Panc1 (cell line): ENCODE results near the gene FGG. TPM values are rescaled to one million over a fixed set of nuclear protein-coding genes. Genes with fewer than 3 reads are reported as not detected.

Experiments used
- ATAC-seq: fragments of 200-7000 bp; cut with Tn5 transposase; 2 replicates; pipeline ENCODE4 v1.9.1; 2020; ENCODE audit warnings: mild to moderate bottlenecking, moderate library complexity
- BruUV-seq: library from RNA; stranded (reverse); fragments of 400-500 nt; replicated peaks from 2 replicates; lab custom pipeline; 2021; lab: Mats Ljungman, UMichigan
- CTCF ChIA-PET: fragments of 300-600 bp; sonication (Branson Sonifier 250); formaldehyde crosslinking; loops from one replicate; lab custom pipeline; 2022; ENCODE audit warnings: antibody characterized with exemption; lab: Charles Lee
- POLR2A ChIA-PET: fragments of 300-600 bp; sonication (Branson Sonifier 250); formaldehyde crosslinking; loops from one replicate; lab custom pipeline; 2022; ENCODE audit warnings: antibody characterized with exemption; lab: Charles Lee
- DNase-seq: peaks from one replicate; pipeline ENCODE4 v3.0.0-alpha.2; 2010; ENCODE audit warnings: low read depth, low spot score
- H3K27ac ChIP-seq: 2 replicates; pipeline ENCODE4 v1.5.1; 2011; ENCODE audit warnings: mild to moderate bottlenecking, low read length, inconsistent platforms
- H3K27me3 ChIP-seq: fragments of 200-500 bp; sonication (Bioruptor generic); 2 replicates; pipeline ENCODE4 v1.6.0; 2014; ENCODE audit warnings: low read length, inconsistent platforms; ENCODE audit not compliant: control insufficient read depth, insufficient read depth
- H3K36me3 ChIP-seq: fragments of 200-500 bp; sonication (Bioruptor generic); 2 replicates; pipeline ENCODE4 v1.5.1; 2014; ENCODE audit warnings: inconsistent platforms, mild to moderate bottlenecking, low read length, moderate library complexity; ENCODE audit not compliant: control insufficient read depth, insufficient read depth
- H3K4me1 ChIP-seq: 2 replicates; pipeline ENCODE4 v1.5.1; 2011; ENCODE audit warnings: inconsistent platforms, mild to moderate bottlenecking, low read length, moderate library complexity; ENCODE audit not compliant: control insufficient read depth, insufficient read depth
- H3K4me3 ChIP-seq, 2 experiments: 2 replicates each; pipeline ENCODE4 v1.5.1; 2011 to 2012; ENCODE audit warnings: low read depth in 2 of 2, low read length in 2 of 2, mild to moderate bottlenecking in 2 of 2, inconsistent platforms in 1 of 2, moderate library complexity in 1 of 2
- H3K9me3 ChIP-seq: fragments of 200-500 bp; sonication (Bioruptor generic); 2 replicates; pipeline ENCODE4 v1.5.1; 2014; ENCODE audit warnings: low read depth, mild to moderate bottlenecking, inconsistent platforms, low read length, moderate library complexity; ENCODE audit not compliant: control insufficient read depth, insufficient read depth
- POLR2AphosphoS5 ChIP-seq: IDR thresholded peaks from 2 replicates; pipeline ENCODE4 v1.6.1; 2012; ENCODE audit warnings: mild to moderate bottlenecking, low read depth, low read length, moderate library complexity
- REST ChIP-seq, 2 experiments: IDR thresholded peaks; 2 replicates each; pipeline ENCODE4 v1.6.1; 2011 to 2012; ENCODE audit warnings: low read depth in 2 of 2, control low read depth in 1 of 2, low read length in 1 of 2, mild to moderate bottlenecking in 1 of 2, moderate library complexity in 1 of 2; ENCODE audit not compliant: insufficient read depth in 1 of 2
- SIN3A ChIP-seq: IDR thresholded peaks from 2 replicates; pipeline ENCODE4 v1.6.1; 2012; ENCODE audit warnings: low read depth, mild to moderate bottlenecking, low read length, moderate library complexity, borderline replicate concordance; ENCODE audit not compliant: insufficient read depth
- TCF7L2 ChIP-seq: IDR thresholded peaks from 2 replicates; pipeline ENCODE4 v1.6.1; 2011; ENCODE audit warnings: mild to moderate bottlenecking, low read depth, low read length, inconsistent platforms
- in situ Hi-C: cut with HindIII; loops from 2 replicates; pipeline ENCODE4 v1.10.0; 2016; ENCODE audit warnings: low sequenced_read_pairs, low pct_unique_long_range_greater_than_20kb
- intact Hi-C: fragments of 100-400 bp; cut with micrococcal nuclease; formaldehyde crosslinking; loops from one replicate; pipeline ENCODE4 v1.10.0; 2022; ENCODE audit not compliant: unreplicated experiment
- total RNA-seq: library from RNA; stranded (reverse); gene quantifications from one replicate; pipeline ENCODE4 v1.2.1, GENCODE V29; 2021; ENCODE audit not compliant: unreplicated experiment
- TF ChIP-seq, protein P1 (sequence below): fragments of 450-650 bp; IDR thresholded peaks from 2 replicates; pipeline ENCODE4 v1.5.1; 2017; ENCODE audit warnings: mild to moderate bottlenecking

Gene FGG
- total RNA-seq, 1 experiment from 2014 or later, result 1.8 TPM

- no peaks in the 10 kb centered on the region for H3K9me3 ChIP-seq
- ChIA-PET POLR2A (no interaction called here), CTCF (no interaction called here)
- in situ Hi-C loops (no loop called here), intact Hi-C loops (no loop called here)
- no peaks in the 10 kb centered on the region for H3K36me3 ChIP-seq
- no peak overlapping the region for H3K27ac ChIP-seq
- H3K27me3 ChIP-seq, result no peaks in the 10 kb centered on the region
- DNase-seq (no peak), ATAC-seq (no peak)
- no peak overlapping the region for H3K4me3 ChIP-seq
- no peak for TF ChIP-seq TCF7L2
- TF ChIP-seq, protein P1, sequence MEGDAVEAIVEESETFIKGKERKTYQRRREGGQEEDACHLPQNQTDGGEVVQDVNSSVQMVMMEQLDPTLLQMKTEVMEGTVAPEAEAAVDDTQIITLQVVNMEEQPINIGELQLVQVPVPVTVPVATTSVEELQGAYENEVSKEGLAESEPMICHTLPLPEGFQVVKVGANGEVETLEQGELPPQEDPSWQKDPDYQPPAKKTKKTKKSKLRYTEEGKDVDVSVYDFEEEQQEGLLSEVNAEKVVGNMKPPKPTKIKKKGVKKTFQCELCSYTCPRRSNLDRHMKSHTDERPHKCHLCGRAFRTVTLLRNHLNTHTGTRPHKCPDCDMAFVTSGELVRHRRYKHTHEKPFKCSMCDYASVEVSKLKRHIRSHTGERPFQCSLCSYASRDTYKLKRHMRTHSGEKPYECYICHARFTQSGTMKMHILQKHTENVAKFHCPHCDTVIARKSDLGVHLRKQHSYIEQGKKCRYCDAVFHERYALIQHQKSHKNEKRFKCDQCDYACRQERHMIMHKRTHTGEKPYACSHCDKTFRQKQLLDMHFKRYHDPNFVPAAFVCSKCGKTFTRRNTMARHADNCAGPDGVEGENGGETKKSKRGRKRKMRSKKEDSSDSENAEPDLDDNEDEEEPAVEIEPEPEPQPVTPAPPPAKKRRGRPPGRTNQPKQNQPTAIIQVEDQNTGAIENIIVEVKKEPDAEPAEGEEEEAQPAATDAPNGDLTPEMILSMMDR, result no peak
- TF ChIP-seq POLR2AphosphoS5, result no peak
- no peak for TF ChIP-seq REST (IDR thresholded peaks at IDR 0.05; ENCODE audit: insufficient read depth in 1 of 2, low read depth in 2 of 2, low read length in 1 of 2)
- TF ChIP-seq SIN3A, result no peak
- no TSS peak for BruUV-seq
- H3K4me1 ChIP-seq, result no peaks in the 10 kb centered on the region
Measured at GRCh38 chr4:154620111-154620510, 7.7 kb upstream of the FGG start.

GRCh38 chr4:154618708-154619315 is 6.4 kb upstream of the FGG start:
- Histone ChIP-seq H3K27me3 (no peaks in the 10 kb centered on the region), H3K36me3 (no peaks in the 10 kb centered on the region), H3K27ac (no peak overlapping the region), H3K4me1 (no peaks in the 10 kb centered on the region), H3K9me3 (no peaks in the 10 kb centered on the region), H3K4me3 (no peak overlapping the region)
- TF ChIP-seq TCF7L2 (no peak), SIN3A (no peak), POLR2AphosphoS5 (no peak)
- TF ChIP-seq, protein P1, result peak; percentile 79
- POLR2A ChIA-PET, result no interaction called here
- intact Hi-C loops, result loop anchor here (2.0 kb wide), 1 partner anchor 60 kb away; no protein-coding TSS in a partner anchor
- in situ Hi-C loops, result no loop called here
- DNase-seq (no peak), ATAC-seq (peak; percentile 74; the same call in 1 of the 2 replicates)
- CTCF ChIA-PET, result interaction anchor here (1.0 to 1.5 kb wide), 5 partner anchors 9 to 69 kb away, joined by 3 to 10 read pairs (median 3); partner anchors contain the start of gene PLRG1
- BruUV-seq, result no TSS peak
